Neural cell (in vitro differentiated cells): ENCODE data around the gene RIC3. TPM values are rescaled to one million over a fixed set of nuclear protein-coding genes. Genes with fewer than 3 reads are reported as not detected.

Source experiments
- H2AFZ ChIP-seq: fragments of 200-600, 300-800 bp; sonication (generic), shearing (Covaris generic); 2 replicates; pipeline ENCODE4 v1.6.0; 2014; ENCODE audit warnings: low read depth, mild to moderate bottlenecking, antibody characterized with exemption, low read length, moderate library complexity
- H3F3A ChIP-seq: fragments of 200-600 bp; shearing (Covaris generic); 2 replicates; pipeline ENCODE4 v1.6.1; 2016; ENCODE audit warnings: mild to moderate bottlenecking, moderate library complexity, mixed read lengths, antibody characterized with exemption, low read length; ENCODE audit not compliant: insufficient read depth, poor library complexity, severe bottlenecking
- H3K27ac ChIP-seq: fragments of 200-600, 300-800 bp; sonication (generic), shearing (Covaris generic); 2 replicates; pipeline ENCODE4 v1.5.1; 2014; ENCODE audit warnings: mild to moderate bottlenecking, low read length, moderate library complexity
- H3K27me3 ChIP-seq: fragments of 300-800, 200-600 bp; sonication (generic), shearing (Covaris generic); 2 replicates; pipeline ENCODE4 v1.6.0; 2014; ENCODE audit warnings: mild to moderate bottlenecking, low read depth, low read length, moderate library complexity; ENCODE audit not compliant: insufficient read depth
- H3K36me3 ChIP-seq: fragments of 300-800, 200-600 bp; sonication (generic), shearing (Covaris generic); 2 replicates; pipeline ENCODE4 v1.5.1; 2014; ENCODE audit warnings: mild to moderate bottlenecking, antibody characterized with exemption, low read length, moderate library complexity; ENCODE audit not compliant: insufficient read depth
- H3K4me2 ChIP-seq: fragments of 300-800, 200-600 bp; sonication (generic), shearing (Covaris generic); 2 replicates; pipeline ENCODE4 v1.6.0; 2014; ENCODE audit warnings: mild to moderate bottlenecking, low read length
- H3K4me3 ChIP-seq: fragments of 300-800, 200-600 bp; sonication (generic), shearing (Covaris generic); 2 replicates; pipeline ENCODE4 v1.5.1; 2014; ENCODE audit warnings: mild to moderate bottlenecking, low read length, moderate library complexity
- H3K79me2 ChIP-seq: fragments of 200-600 bp; shearing (Covaris generic); replicated peaks from 2 replicates; pipeline ENCODE4 v1.6.0; 2014; ENCODE audit warnings: mild to moderate bottlenecking, low read length, moderate library complexity; ENCODE audit not compliant: insufficient read depth
- H3K9ac ChIP-seq: fragments of 300-800, 200-600 bp; sonication (generic), shearing (Covaris generic); 2 replicates; pipeline ENCODE4 v1.6.1; 2016; ENCODE audit warnings: mild to moderate bottlenecking, low read length, mixed read lengths
- H3K9me2 ChIP-seq: fragments of 200-600 bp; shearing (Covaris generic); 2 replicates; pipeline ENCODE4 v1.6.1; 2016; ENCODE audit warnings: mild to moderate bottlenecking, low read length, mixed read lengths; ENCODE audit not compliant: insufficient read depth
- H3K9me3 ChIP-seq: fragments of 200-600, 300-800 bp; sonication (generic), shearing (Covaris generic); 2 replicates; pipeline ENCODE4 v1.6.1; 2016; ENCODE audit warnings: mild to moderate bottlenecking, mixed run types, low read length, moderate library complexity, mixed read lengths
- H4K20me1 ChIP-seq: fragments of 200-600 bp; shearing (Covaris generic); 2 replicates; pipeline ENCODE4 v1.6.1; 2016; ENCODE audit warnings: mild to moderate bottlenecking, mixed run types; ENCODE audit not compliant: insufficient read depth
- CTCF ChIP-seq: fragments of 450-650 bp; IDR thresholded peaks from 2 replicates; pipeline ENCODE4 v1.5.1; 2014; ENCODE audit warnings: antibody characterized with exemption, mild to moderate bottlenecking, moderate library complexity; ENCODE audit not compliant: poor library complexity, severe bottlenecking
- EP300 ChIP-seq: fragments of 450-650 bp; conservative IDR thresholded peaks from 2 replicates; pipeline ENCODE4 v1.6.1; 2014; ENCODE audit warnings: antibody characterized with exemption, mild to moderate bottlenecking, moderate library complexity; ENCODE audit not compliant: poor library complexity, severe bottlenecking
- EZH2 ChIP-seq: fragments of 200-600, 300-800 bp; shearing (Covaris generic), sonication (generic); IDR thresholded peaks from 2 replicates; pipeline ENCODE4 v1.6.1; 2014; ENCODE audit warnings: antibody characterized with exemption, low read length, borderline replicate concordance, mild to moderate bottlenecking; ENCODE audit not compliant: insufficient read depth, poor library complexity, severe bottlenecking
- MXI1 ChIP-seq: fragments of 450-650 bp; conservative IDR thresholded peaks from 2 replicates; pipeline ENCODE4 v1.6.1; 2014; ENCODE audit warnings: antibody characterized with exemption, mild to moderate bottlenecking; ENCODE audit not compliant: poor library complexity, severe bottlenecking
- POLR2AphosphoS5 ChIP-seq: IDR thresholded peaks from 2 replicates; pipeline ENCODE4 v1.6.1; 2012
- RAD21 ChIP-seq: fragments of 450-650 bp; conservative IDR thresholded peaks from 2 replicates; pipeline ENCODE4 v1.6.1; 2014; ENCODE audit warnings: antibody characterized with exemption, mild to moderate bottlenecking, moderate library complexity
- REST ChIP-seq: IDR thresholded peaks from 2 replicates; pipeline ENCODE4 v1.6.1; 2012; ENCODE audit warnings: borderline replicate concordance
- SMC3 ChIP-seq: fragments of 450-650 bp; conservative IDR thresholded peaks from 2 replicates; pipeline ENCODE4 v1.6.1; 2014; ENCODE audit warnings: antibody characterized with exemption, mild to moderate bottlenecking, moderate library complexity; ENCODE audit not compliant: poor library complexity
- TAF1 ChIP-seq: IDR thresholded peaks from 2 replicates; pipeline ENCODE4 v1.6.1; 2012; ENCODE audit warnings: low read depth
- polyA plus RNA-seq: library from polyadenylated mRNA; depleted of rRNA; stranded (reverse); fragments of >200 nt; gene quantifications from 2 replicates; pipeline ENCODE4 v1.2.3, GENCODE V29; 2014

The RIC3 gene
- polyA plus RNA-seq, 1 donor from 2014 or later, result 94.5 TPM

GRCh38 chr11:8202516-8203413, 33.9 kb upstream of the RIC3 start:
- H2AFZ ChIP-seq, result no peak overlapping the region
- H3K9me2 ChIP-seq, result no peaks in the 10 kb centered on the region
- H3K27ac ChIP-seq, result no peak overlapping the region
- no peak overlapping the region for H3K9ac ChIP-seq
- no peaks in the 10 kb centered on the region for H3K79me2 ChIP-seq
- TF ChIP-seq MXI1 (no peak), RAD21 (no peak), REST (no peak), SMC3 (no peak), EP300 (no peak), EZH2 (no peak), CTCF (no peak), POLR2AphosphoS5 (no peak), TAF1 (no peak)
- H3F3A ChIP-seq, result no peaks in the 10 kb centered on the region
- no peaks in the 10 kb centered on the region for H3K9me3 ChIP-seq
- H3K4me2 ChIP-seq, result no peak overlapping the region
- no peaks in the 10 kb centered on the region for H3K27me3 ChIP-seq
- H3K4me3 ChIP-seq, result no peak overlapping the region
- H4K20me1 ChIP-seq, result no peaks in the 10 kb centered on the region
- H3K36me3 ChIP-seq, result no peaks in the 10 kb centered on the region

GRCh38 chr11:8201644-8202365, 33.0 kb upstream of the RIC3 start:
- Histone ChIP-seq H3K79me2 (no peaks in the 10 kb centered on the region), H2AFZ (no peak overlapping the region), H3F3A (no peaks in the 10 kb centered on the region), H3K27ac (no peak overlapping the region), H3K9me3 (no peaks in the 10 kb centered on the region), H3K27me3 (no peaks in the 10 kb centered on the region), H3K9me2 (no peaks in the 10 kb centered on the region), H3K4me3 (no peak overlapping the region), H3K4me2 (no peak overlapping the region), H4K20me1 (no peaks in the 10 kb centered on the region), H3K36me3 (no peaks in the 10 kb centered on the region), H3K9ac (no peak overlapping the region)
- TF ChIP-seq SMC3 (no peak), TAF1 (no peak)
